HG03025 (cell line): ENCODE data around the gene TEX35.
A peak's percentile ranks its signal among the peaks of the same experiment; 100 is the strongest.

Experiments
- ATAC-seq: cut with Tn5 transposase; IDR thresholded peaks from one replicate; pipeline ENCODE4 v1.9.1; 2021; ENCODE audit warnings: mild to moderate bottlenecking, moderate library complexity; ENCODE audit not compliant: unreplicated experiment, low FRiP score

TEX35 gene

GRCh38 chr1:178513278-178513983 is 522 bp downstream of the TEX35 start:
- no peak for ATAC-seq

- ATAC-seq, result no peak
Observed at GRCh38 chr1:178516110-178516509, 3.2 kb downstream of the TEX35 start.

- no peak for ATAC-seq
Observed at GRCh38 chr1:178518894-178519293, 6.0 kb downstream of the TEX35 start.

GRCh38 chr1:178520803-178521202 is 7.9 kb downstream of the TEX35 start:
- no peak for ATAC-seq

GRCh38 chr1:178521241-178521640 is 8.3 kb downstream of the TEX35 start:
- no peak for ATAC-seq

- no peak for ATAC-seq
Observed at GRCh38 chr1:178527117-178527516, 14.2 kb downstream of the TEX35 start.

GRCh38 chr1:178528228-178528952 is 15.5 kb downstream of the TEX35 start:
- no peak for ATAC-seq

GRCh38 chr1:178528953-178529335 is 16.0 kb downstream of the TEX35 start:
- no peak for ATAC-seq

- ATAC-seq, result no peak
Observed at GRCh38 chr1:178529364-178530036, 16.6 kb downstream of the TEX35 start.

GRCh38 chr1:178530037-178530402 is 17.1 kb downstream of the TEX35 start:
- ATAC-seq, result no peak

- no peak for ATAC-seq
Observed at GRCh38 chr1:178530502-178530901, 17.6 kb downstream of the TEX35 start.

GRCh38 chr1:178531887-178532286 is 19.0 kb downstream of the TEX35 start:
- ATAC-seq, result no peak

- ATAC-seq, result peak; percentile 59
Observed at GRCh38 chr1:178532392-178532791, 19.5 kb downstream of the TEX35 start.

GRCh38 chr1:178533121-178533946 is 20.4 kb downstream of the TEX35 start:
- no peak for ATAC-seq

- no peak for ATAC-seq
Observed at GRCh38 chr1:178534137-178534868, 21.4 kb downstream of the TEX35 start.

- no peak for ATAC-seq
Observed at GRCh38 chr1:178536329-178536728, 23.4 kb downstream of the TEX35 start.

GRCh38 chr1:178536844-178537371 is 24.0 kb downstream of the TEX35 start:
- no peak for ATAC-seq

GRCh38 chr1:178537382-178538090 is 24.6 kb downstream of the TEX35 start:
- no peak for ATAC-seq

- no peak for ATAC-seq
Observed at GRCh38 chr1:178538192-178538916, 25.4 kb downstream of the TEX35 start.
